Retina (tissue), 1 donor: ENCODE data around the gene TOMM20L.
A peak's percentile ranks its signal among the peaks of the same experiment; 100 is the strongest.
"Not testable (repeated sequence)": the region's sequence is repeated elsewhere in the genome, so short reads cannot be mapped to it uniquely, and the experiment has no call there.

Source experiments
- DNase-seq: peaks from one replicate; pipeline ENCODE4 v3.0.0-alpha.2; 2016

Gene TOMM20L

GRCh38 chr14:58395812-58396788 lies at the start of gene TOMM20L:
Gene TOMM20L (plus strand): TSS chr14:58395930. CDS start chr14:58395958, 28 bp downstream.
- DNase-seq: peak; percentile 88

GRCh38 chr14:58353516-58354299 lies 42.0 kb upstream of the TOMM20L start:
- no peak for DNase-seq

DNA sequence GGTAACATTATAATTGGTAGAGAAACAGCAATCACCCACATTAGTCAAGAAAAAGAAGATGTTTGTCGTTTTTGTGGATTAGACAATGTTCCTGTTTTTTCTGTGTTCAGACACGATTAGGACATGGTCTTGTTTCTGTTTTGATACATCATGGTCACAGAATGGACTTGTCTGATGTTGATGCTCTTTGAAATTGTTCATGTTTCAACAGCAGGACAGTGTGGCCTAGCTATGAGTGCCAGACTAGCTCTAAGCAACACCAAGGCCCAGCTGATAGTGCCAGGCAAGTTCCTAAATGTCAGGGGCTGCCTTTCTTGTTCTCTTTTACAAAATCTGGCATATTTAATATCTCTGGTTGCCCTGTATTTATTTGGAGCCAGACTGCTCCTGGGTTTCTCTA lies 40.9 kb upstream of the TOMM20L start:
- no peak for DNase-seq

DNA sequence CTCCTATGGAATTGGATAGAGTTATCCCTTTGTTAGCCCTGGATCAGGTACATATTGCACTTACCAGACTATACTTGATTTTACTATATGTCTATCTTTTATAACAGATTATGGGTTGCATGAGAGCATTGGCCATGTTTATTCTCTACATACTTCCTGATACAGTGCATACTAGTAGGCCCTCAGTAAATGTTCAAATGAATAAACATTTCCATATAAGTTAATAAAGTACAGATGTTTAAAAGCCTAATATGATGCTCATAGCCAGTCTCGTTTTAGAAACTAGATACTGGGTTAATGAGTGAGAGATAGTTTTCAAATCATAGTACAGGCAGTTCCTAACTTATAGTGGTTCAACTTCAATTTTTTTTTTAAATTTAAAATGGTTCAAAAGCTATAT lies 39.5 kb upstream of the TOMM20L start:
- DNase-seq: no peak

DNA sequence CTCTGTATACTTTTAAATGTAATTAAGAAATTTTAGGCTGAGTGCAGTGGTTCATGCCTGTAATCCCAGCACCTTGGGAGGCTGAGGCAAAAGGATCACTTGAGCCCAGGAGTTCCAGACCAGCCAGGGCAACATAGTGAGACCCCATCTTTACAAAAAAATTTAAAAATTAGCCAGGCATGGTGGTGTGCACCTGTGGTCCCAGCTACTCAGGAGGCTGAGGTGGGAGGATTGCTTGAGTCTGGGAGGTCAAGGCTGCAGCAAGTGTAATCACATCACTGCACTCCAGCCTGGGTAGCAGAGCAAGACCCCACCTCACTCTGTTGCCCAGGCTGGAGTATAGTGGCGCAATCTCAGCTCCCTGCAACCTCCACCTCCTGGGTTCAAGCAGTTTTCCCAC lies 33.5 kb upstream of the TOMM20L start:
- not testable (repeated sequence) for DNase-seq

DNA sequence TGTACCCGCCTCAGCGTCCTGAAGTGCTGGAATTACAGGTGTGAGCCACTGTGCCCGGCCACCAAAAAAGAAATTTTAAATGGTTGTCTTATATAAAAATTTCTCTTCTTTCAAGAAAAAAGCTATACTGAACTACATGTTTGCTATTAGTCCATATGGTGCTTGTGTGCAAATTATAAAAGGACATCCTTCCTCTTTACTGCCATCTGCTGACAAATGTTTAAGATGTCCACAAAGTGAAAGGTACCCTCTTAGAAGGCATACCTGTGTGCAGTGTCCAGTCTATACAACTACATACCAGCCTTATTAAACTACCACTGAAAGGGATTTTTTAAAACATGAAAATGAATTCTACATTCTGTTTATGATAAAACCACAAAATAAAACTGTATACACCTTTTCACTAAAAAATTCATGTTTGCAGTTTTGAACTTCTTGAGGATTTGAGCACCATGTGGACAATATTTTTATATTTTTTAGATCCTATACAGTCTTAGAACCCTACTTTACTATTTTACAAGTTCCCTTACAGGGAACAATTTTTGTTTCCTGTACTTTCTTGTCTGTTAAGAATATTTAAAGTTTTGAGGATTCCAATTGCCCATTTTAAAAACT lies 32.8 kb upstream of the TOMM20L start:
- DNase-seq: no peak

- DNase-seq: no peak
Measured at GRCh38 chr14:58364316-58364715, 31.4 kb upstream of the TOMM20L start.

GRCh38 chr14:58367296-58367695 lies 28.4 kb upstream of the TOMM20L start:
- no peak for DNase-seq

- no peak for DNase-seq
Measured at GRCh38 chr14:58368956-58369355, 26.8 kb upstream of the TOMM20L start.

DNA sequence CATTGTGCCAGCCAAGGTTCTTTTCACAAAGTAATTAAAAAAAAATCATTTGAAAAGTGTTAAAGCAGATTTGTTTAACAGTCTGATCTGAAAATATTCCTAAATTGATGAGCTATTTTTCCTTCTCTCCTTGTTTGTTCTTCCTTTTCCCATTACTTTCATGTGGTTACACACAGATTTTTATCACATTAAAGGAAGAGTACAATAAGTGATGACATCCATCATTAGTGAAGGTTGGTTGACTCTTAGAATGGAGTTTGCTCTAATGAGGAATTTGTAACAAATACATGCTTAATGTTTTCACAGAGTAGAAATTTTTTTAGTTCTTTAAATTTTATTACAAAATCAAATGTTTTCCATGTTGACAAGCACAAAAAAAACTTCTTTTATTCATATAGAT lies 18.9 kb upstream of the TOMM20L start:
- DNase-seq: peak; percentile 51

GRCh38 chr14:58390830-58391229 lies 4.9 kb upstream of the TOMM20L start:
- no peak for DNase-seq

DNA sequence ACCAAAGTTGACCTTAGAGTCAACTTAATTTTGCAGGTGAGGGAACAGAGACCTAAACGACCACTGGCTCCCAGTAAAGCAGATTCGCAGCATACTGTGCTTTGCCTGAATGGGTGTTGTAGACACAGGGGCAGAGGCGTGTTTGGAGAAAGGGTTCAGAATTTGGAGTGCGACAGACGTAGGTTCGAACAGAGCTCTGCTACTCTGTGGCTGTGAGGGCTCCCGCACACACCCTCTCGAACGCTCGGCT lies 243 bp upstream of the TOMM20L start:
- DNase-seq: no peak

GRCh38 chr14:58397156-58397555 lies 1.4 kb downstream of the TOMM20L start:
- peak; percentile 6 for DNase-seq

- DNase-seq: no peak
Measured at GRCh38 chr14:58398495-58398894, 2.8 kb downstream of the TOMM20L start.

GRCh38 chr14:58398895-58399294 lies 3.2 kb downstream of the TOMM20L start:
- no peak for DNase-seq

GRCh38 chr14:58401587-58401986 lies 5.9 kb downstream of the TOMM20L start:
- no peak for DNase-seq

DNA sequence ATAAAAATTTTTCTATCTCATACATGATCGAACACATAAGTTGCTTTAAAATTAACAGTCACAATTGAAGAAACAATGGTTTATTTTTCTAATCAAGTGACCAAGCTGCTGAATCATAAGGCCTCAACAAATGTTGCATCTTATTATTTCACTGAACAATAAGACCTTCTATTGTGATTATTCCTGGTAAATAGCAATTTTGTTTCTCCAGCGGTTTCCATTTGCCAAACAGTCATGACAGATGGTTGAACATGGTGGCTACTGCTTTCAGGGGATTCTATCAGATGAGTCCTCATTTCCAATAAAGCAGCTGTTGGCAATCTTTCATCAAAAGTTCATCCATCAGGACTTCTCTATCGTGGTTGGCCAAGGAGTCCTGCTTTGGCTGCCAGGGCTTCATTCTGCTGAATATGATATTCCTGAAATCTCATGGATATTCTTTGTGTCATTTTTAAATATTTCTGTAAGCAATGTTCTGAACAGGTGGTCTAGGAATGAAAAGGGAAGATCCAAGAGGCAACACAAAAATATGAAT lies 13.0 kb downstream of the TOMM20L start:
- DNase-seq: no peak

DNA sequence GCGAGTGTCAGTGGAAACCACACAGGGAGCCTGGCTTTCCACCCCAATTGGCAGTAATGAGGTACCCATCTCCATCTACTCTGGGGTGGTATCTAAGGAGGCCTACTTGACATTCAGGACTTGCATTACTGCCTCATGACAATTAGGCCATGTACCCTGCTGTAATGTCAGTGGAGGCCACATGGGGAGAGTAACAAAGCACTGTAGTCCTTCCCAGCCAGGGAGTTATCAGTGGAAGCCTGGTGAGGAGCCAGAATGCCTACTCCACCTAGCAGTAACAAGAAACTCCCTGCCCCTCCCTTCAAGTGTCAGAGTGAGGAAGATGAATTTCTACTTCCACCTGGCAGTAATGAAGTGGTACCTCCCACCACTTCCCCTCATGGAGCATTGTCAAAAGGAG lies 19.1 kb downstream of the TOMM20L start:
- no peak for DNase-seq

DNA sequence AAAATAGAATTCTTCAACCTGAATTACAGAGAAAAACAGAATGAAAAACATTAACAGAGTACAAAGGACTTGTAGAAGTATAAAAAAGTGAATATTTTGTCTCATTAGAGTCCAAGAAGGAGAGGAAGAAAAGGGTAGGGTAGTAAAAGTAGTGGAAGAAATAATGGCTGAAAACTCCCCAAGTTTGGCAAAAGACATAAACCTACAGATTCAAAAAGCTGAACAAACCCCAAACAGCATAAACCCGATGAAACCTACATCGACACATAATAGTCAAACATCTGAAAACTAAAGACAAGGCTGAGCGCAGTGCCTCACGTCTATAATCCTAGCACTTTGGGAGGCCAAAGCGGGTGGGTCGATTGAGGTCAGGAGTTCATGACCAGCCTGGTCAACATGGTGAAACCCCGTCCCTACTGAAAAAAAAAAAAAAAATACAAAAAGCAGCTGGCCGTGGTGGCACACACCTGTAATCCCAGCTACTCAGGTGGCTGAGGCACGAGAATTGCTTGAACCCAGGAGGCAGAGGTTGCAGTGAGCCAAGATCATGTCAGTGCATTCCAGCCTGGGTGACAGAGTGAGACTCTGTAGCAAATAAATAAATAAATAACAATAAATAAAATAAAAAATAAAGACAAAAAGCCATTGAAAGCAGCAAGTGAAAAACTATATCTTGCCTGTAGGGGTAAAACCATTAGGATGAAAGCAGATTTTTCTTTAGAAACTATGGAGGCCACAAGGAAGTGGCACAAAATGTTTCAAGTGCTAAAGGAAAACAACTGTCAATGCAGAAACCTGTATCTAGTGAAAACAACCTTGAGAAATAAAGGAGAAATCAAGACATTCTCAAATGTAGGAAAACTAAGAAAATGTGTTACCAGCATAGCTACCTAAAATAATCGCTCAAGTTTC lies 20.2 kb downstream of the TOMM20L start:
- no peak for DNase-seq

DNA sequence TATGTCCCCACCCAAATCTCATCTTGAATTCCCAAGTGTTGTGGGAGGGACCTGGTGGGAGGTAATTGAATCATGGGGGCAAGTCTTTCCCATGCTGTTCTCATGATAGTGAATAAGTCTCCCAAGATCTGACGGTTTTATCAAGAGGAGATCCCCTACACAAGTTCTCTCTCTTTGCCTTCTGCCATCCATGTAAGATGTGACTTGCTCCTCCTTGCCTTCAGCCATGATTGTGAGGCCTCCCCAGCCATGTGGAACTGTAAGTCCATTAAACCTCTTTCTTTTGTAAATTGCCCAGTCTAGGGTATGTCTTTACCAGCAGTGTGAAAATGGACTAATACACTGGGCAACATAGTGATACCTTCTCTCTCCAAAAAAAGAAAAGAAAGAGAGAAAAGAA lies 21.2 kb downstream of the TOMM20L start:
- DNase-seq: not testable (repeated sequence)

DNA sequence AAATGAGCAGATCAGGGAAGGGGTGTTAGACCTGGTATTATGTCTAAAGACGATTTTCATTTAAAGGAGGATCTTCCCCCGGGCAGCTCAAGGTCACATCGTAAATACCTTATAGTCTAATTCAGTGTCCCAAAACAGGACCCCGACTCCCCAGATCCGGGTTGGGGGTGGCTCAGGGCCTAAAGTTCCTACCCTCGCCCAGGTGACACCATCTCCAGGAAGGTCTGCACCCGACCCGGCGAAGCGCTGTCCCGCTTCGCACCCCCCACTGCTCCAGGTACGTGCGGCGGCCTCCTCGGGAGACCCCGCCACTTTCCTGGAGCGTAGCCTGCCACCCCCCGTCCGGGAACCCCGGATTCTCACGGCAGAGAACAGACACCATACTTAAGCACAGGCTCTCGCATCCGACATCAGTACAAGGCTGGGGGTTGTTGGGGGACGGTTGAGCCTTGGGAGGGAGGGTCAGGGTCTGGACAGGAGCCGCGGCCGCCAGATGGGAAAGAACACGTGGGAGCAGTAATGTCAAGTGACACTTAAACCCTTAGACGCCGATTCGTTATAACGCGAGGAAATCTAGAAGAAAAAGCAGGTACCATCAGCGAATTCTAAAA lies 31.0 kb downstream of the TOMM20L start:
- DNase-seq: peak; percentile 93
